Umbilical cord (tissue), 2 donors: Measurements from ENCODE around the gene DOC2B. TPM values are rescaled to one million over a fixed set of nuclear protein-coding genes. Genes with fewer than 3 reads are reported as not detected.
"Not testable (repeated sequence)": the region's sequence is repeated elsewhere in the genome, so short reads cannot be mapped to it uniquely, and the experiment has no call there.

Experiments used
- DNase-seq: peaks from one replicate; pipeline ENCODE4 v3.0.0-alpha.2; 2015; ENCODE audit warnings: low spot score
- total RNA-seq: library from RNA; depleted of rRNA; stranded (reverse); fragments of >200 nt; gene quantifications from one replicate; pipeline ENCODE4 v1.2.3, GENCODE V29; 2014; ENCODE audit warnings: low replicate concordance; ENCODE audit not compliant: insufficient read depth

The DOC2B gene
- total RNA-seq, 1 donor from 2014 or later: 2.2 TPM

DNA sequence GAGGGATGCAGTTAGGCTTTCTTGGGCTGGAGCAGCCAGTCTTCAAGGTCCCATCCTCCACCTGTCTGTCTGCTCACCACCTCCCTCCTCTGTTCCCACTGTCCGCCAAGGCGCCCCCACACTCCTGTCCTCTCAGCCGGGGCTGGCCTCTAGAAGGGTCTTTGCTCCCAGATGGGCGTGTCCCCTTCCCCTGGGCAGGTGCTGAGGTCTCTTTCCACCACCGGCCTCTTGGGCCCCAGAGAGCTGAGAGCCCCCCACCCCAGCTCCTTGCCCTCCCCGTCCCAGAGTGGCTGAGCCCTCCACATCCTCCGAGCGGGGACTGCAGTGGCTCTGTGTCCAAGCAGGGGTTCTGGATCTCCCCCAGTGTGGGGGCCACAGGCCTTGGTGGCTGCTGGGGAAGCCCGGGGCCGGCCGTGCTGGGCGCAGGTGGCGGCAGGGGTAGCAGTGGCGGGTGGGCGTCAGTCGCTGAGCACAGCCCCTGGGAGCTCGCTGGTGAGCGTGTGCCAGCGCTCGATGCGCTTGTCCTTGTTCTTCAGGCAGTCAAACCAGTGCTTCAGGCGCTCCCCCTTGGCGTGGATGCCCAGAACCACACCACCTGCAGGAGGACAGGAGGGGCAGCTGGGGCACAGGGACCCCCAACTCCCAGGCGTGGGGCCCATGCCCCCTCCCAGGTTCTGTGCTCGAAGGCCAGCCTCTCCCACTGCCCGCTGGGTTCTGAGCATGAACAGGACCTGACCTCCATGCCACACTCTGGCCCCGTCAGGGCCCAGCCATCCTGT lies 34.3 kb downstream of the DOC2B start:
- DNase-seq: no peak

DNA sequence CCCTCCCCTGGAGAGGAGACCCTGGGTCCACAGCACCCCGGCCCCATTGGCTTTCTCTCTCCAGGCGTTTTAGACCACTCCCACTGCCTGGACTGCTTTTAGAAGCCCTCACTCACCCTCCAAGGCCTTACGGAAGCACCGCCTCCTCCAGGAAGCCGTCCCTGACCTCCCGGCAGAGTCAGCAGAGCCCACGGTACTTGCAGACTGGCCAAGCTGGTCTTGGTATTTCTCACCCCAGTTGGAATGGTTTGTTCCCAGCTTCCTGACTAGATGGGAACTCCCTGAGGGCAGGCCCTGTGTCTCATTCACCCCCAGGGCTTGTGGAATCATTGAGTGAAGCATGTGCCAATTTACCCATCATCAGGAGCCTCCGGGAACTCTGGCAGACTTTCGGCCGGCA lies 34.9 kb downstream of the DOC2B start:
- DNase-seq: no peak

DNA sequence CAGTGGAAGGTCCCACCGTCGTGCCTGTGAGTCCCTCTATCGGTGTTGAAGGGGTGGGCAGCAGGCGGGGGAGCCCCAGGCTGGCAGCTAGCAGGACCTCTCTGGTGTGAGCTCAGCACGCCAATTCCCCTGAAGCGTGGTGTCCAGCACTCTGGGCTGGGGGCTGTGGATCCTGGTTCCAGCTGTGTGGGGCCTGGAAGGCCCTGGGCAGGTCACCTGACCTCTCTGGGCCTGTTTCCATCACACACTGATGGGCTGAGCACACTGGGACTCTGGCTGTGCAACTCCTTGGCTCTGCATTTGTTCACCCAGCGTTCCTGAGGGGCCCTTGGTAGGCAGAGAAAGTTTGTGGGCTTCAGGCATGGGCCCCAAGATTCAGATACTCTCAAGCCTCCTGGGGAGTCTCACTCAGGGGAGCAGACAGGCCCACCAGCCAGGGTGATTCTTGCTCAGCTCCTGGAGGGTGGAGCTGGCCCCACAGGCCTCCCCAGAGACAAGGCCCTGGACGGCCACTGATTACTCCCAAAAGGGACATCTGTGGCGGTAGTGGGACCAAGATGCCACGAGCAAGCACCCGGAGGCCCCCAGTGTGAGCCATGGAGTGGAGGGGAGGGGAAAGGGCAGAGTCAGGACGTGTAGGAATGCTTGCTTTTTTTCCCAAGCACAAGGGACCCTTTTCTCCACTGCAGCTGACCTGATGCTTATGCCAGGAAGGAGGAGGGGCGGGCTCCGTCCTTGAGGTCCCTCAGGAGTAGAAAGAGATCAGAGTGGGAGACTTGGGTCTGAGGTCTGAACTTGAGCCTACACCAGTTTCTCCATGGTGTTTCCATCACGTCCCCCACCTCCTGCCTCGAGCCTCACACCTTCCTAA lies 35.5 kb downstream of the DOC2B start:
- no peak for DNase-seq

DNA sequence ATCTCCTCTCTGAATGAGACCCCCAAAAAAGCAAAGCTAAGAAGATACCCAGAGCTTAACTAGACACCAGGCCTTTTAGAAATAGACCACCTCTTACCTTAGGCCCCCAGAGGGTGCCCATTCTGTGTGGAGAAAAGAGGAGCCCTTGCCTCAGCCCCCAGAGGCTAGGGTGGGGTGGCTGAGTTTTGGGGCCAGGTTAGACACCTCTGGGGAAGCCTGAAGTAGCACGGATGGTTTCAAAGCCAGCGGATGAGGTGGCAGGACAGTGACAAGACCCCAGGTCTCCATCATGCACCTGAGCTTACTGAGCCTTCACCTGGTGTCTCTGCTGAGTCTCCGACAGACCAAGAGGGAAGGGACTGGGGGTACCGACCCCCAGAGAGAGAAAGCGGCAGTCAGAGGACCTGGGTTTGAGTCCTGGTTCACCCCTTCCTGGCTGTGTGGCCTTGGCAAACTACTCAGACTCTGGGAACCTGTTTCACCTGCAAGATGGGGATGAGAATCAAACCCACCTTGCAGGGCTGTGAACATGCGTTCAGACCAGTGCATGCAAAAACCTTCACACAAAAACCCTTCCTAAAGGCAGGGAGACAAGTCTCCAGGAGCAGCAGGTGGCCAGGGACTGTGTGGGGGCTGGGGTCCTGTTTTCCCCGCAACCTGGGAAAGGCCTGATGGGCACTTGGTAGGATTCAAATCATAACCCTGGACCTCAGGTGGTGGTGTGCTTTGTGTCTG lies 36.3 kb downstream of the DOC2B start:
- DNase-seq: no peak

DNA sequence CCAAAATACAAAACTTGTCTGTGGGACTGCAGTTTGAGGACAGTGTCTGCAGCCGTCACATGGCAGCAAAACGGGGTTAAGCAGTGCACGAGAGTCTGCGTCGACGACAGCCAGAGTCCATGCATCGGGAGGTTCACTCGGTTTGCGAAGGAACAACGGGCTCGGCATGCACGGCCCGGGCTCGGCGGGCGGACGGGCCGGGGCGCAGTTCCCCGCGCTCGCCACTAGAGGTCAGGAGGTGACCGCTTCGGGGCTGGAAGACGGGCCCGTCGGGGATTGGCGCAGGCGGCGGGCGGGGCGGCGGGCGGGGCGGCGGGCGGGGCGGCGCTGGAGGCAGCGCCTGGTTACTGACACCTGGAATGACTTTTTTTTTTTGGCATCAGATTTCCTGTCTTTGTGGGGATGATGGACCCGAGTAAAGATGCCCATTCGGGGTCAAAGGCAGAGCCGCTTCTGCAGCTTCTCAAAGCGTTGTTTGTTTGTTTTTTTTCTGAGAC lies 37.6 kb downstream of the DOC2B start:
- peak; percentile 65 for DNase-seq

DNA sequence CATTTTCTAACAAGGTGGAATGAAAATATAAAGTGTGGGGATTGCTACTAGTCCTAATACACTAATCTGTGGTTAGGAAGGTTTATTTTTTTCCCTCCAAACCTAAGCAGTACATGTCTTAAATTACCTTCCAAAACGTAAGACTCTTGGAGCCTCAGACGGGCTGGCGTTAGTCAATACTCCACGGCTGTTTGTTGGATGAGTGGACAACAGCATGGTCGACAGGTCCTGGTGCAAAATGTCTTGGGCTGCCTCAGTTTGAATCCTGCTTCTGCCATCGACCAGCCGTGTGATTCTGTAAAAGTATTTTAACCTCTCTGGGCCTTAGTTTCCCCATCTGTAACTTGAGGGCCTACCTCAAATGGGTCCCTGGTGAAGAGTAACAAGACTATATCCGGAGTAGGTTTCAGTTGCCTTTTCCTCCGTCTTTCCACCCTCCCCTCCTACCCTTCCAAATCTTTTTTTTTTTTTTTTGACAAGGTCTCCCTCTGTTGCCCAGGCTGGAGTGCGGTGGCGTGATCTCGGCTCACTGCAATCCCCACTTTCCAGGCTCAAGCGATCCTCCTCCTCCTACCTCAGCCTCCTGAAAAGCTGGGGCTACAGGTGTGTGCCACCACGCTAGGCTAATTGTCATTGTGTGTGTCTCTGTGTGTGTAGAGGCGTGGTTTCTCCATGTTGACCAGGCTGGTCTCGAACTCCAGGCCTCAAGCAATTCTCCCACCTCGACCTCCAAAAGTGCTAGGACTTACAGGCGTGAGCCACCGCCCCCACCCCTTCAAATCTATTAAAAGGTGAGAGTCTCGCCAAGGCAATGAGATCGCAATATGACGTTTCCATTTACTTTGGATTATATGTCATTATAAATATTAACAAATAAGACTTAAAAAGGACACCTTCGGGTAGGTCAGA lies 38.3 kb downstream of the DOC2B start:
- no peak for DNase-seq

DNA sequence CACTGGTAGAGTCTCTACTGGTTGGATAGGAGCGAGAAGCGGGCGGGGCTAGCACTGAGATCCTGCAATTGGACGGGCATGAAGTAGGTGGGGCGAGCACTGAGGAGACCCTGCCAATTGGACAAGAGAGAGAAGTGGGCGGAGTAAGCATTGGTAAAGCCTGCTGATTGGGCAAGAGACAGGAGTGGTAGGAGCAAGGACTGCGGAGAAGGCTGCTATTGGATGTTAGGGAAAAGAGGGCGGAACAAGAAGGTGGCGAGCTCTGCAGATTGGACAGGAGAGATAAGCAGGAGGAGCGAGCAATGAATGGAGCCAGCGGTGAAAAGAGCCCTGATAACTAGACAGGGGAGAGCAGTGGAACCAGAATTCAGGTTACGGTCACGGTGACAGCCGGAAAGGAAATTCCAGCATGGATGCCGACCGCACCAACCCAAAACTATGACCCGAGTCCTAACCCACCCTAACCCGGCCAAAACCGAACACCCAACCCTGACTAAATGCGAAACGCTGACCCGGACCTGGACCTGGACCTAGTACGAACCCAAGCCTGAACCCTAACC lies 39.3 kb downstream of the DOC2B start:
- no peak for DNase-seq

DNA sequence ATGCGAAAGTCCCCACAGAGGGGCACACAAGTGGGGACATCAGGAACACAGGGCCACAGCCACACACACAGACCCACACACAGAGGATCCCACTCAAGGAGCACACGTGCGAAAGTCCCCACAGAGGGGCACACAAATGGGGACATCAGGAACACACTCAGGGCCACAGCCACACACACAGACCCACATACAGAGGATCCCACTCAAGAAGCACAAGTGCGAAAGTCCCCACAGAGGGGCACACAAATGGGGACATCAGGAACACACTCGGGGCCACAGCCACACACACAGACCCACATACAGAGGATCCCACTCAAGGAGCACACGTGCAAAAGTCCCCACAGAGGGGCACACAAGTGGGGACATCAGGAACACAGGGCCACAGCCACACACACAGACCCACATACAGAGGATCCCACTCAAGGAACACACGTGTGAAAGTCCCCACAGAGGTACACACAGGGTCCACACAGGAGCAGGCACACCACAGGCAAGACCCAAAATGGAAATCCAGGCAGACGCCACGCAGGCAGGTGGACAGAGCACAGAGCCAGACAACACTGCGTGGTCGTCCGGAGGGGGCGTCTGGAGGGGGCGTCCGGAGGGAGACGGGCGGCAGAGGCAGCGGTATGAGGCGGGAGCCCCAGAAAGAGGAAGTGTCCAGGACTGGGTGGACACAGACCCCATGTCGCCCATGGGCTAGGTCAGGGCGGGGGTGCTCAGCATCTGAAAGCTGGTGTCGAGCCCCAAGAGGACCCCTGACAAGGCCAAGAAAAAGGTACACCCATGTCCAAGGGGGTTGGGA lies 41.8 kb downstream of the DOC2B start:
- not testable (repeated sequence) for DNase-seq

DNA sequence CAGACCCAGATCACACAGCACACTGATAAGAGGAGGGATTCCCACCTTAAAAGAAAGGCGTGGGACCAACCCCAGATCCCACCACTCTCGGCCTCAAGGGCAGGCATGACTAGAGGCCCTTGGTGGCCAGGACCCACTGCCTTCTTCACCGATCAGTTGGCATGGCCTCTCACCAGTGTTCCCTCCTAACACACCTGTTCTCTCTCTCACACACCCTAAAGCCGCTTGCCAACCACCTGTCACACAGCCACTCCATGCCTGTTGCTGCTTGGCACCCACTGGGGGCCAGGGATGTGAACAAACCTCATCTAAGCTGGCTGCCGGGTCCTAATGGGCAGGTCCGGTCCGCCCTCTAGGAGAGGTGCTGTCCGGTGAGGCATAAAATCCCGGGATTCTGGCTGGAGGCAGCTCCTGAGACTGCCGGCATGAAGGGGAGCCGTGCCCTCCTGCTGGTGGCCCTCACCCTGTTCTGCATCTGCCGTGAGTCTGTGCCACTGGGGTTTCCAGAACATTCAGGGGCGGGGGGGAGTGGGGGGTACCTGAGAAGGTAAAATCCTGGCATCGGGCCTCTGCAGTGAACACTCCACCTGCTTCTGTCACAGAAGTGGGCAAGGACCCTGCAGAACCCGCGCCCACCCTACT lies 44.2 kb downstream of the DOC2B start, which contains the start of gene SCGB1C2:
Gene SCGB1C2 (plus strand): TSS at position 404 of the 642 bp plus-strand sequence. CDS start 22 bp downstream, at position 426.
- not testable (repeated sequence) for DNase-seq

DNA sequence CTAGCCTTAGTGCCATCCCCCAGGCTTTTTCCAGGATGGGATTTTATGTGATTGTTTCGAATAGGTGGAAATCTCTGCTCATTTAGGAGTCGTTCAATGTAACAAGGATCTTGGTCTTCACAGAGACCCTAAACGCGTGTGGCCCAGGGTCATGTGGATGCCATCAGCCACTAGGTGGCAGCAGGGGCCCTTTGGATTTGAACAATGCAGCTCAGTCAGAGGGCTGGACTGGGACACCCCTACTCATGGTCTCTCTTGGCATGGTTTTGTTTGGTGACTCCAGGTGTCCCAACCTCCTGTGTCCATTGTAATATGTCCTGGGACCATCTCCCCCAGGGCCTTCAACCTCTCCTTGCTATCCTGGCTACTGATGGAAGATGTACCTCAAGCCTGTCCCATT lies 44.9 kb downstream of the DOC2B start:
- DNase-seq: not testable (repeated sequence)

DNA sequence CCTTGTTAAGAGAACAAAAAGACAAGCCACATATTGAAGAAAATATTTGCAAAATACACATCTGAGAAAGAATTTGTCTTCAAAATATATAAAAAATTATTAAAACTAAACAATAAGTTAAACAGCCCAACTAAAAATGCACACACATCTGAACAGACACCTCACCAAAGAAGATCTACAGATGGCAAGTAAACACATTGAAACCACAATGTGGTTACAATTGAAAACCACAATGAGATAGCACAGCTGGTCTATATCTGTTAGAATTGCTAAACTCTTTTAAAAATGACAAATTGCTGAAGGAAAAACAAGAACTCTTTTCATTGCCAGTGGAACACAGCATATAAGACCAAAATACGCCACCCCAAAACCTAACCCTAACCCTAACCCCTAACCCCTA lies 45.6 kb downstream of the DOC2B start:
- DNase-seq: not testable (repeated sequence)

DNA sequence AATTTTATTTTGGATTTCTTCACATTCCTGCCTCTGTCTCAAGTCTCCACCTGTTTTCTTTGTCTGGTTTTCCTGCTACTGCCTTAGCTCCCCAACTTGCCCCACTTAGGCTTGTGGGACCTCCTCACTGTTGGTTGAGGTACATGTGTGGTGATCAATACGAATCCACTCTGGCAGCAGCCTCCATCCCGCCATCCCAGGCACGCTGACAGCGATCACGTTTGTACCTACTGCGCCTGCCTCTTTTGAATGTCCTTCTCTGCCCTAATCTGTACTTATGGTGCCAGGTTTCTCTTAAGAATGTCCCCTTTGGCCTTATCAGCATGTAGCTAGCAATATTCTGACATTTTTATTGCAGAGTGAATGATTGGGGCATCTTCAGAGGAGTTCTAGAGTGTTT lies 46.4 kb downstream of the DOC2B start:
- not testable (repeated sequence) for DNase-seq

DNA sequence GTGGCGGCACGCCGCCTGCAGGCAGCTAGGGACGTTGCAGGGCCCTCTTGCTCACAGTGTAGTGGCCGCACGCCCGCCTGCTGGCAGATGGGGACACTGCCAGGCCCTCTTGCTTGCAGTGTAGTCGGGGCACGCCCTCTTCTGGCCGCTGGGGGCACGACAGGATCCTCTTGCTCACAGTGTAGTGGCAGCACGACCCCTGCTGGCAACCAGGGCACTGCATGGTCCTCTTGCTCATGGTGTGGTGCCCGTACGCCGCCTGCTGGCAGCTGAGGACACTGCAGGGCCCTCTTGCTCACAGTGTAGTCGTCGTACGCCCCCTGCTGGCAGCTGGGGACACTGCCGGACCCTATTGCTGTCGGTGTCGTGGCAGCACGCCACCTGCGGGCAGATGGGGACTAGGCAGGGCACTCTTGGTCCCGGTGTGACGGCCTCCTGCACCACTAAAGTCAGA lies 47.1 kb downstream of the DOC2B start:
- DNase-seq: not testable (repeated sequence)

DNA sequence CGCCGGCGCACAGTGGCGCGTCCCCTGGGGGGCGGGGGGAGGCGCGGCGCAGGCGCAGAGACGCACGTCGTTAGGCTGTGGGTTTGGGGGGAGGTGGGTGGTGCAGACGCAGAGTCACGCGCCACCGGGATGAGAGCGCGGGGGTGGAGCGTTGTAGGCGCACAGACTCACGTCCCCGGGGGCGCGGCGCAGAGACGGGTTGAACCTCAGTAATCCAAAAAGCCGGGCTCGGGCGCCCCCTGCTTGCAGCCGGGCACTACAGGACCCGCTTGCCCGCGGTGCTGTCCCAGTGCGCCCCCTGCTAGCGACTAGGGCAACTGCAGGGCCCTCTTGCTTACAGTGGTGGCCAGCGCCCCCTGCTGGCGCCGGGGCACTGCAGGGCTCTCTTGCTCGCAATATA lies 47.5 kb downstream of the DOC2B start:
- DNase-seq: not testable (repeated sequence)

DNA sequence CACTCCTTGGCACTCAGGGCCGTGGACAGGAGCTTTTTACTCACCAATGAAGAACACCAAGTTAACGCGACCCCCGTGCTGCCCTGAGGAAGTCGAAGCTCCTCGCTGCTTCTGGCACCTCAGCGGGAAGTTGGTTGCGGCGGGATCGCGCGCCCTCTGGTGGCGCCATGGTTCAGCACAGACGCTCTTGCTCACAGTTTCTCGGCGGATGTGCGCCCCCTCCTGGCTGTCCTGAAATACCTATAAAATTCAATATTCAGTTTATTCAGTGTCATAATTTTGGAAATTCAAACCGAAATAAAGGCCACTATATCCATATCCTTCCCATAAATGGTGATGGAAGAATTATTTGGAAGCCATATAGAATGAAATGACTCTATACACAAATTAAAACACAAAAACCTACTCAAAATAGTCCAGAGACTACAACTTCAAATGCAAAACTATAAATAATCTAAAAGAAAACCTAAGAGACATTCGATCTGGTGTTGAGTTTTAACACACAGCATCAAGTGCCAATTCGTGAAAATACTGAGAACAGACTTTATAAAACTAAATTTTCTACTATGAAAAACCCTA lies 63.0 kb downstream of the DOC2B start:
- not testable (repeated sequence) for DNase-seq

DNA sequence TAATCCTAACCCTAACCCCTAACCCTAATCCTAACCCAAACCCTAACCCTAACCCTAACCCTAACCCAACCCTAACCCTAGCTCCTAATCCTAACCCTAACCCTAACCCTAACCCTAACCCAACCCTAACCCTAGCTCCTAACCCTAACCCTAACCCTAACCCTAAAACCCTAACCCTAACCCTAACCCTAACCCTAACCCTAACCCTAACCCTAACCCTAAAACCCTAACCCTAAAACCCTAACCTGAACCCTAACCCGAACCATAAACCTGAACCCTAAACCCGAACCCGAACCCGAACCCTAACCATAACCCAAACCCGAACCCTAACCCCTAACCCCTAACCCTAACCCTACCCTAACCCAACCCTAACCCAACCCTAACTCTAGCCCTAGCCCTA lies 68.3 kb downstream of the DOC2B start:
- not testable (repeated sequence) for DNase-seq
